Measurements from ENCODE around the gene RYR2.

DNA sequence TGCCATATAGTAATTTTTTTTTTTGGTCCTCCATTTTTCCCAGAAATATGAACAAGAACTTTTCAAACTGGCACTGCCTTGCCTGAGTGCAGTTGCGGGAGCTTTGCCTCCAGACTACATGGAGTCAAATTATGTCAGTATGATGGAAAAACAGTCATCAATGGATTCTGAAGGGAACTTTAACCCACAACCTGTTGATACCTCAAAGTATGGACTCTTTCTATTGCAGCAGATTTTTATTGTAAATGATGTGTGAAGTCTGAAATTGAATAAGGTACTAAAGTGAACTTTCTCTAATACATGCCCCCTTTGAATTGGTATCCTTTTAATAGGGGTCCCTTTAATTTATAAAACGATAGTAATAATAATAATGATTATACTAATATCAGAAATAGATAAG, 613.8 kb downstream of the RYR2 start:
- TF ChIP-seq EZH2phosphoT487 (IDR thresholded peaks at IDR 0.05; ENCODE audit: insufficient read depth, low read depth) (no peak), EZH2 (IDR thresholded peaks at IDR 0.05; ENCODE audit: insufficient read depth, poor library complexity, severe bottlenecking) (no peak)
